Stimulated activated CD8-positive, alpha-beta memory T cell treated with anti-CD3 and anti-CD28 coated beads, Interleukin-15, amount 100 ng/mL, for 48 hours (primary cell): ENCODE results near the gene SMARCA4.
A peak's percentile ranks its signal among the peaks of the same experiment; 100 is the strongest.
"Not testable (repeated sequence)": the region's sequence is repeated elsewhere in the genome, so short reads cannot be mapped to it uniquely, and the experiment has no call there.

Experiments
- DNase-seq, 2 donors: peaks; one replicate each; pipeline ENCODE4 v3.0.0-alpha.2; 2020; ENCODE audit warnings: low read depth in 2 of 2

SMARCA4 gene

DNA sequence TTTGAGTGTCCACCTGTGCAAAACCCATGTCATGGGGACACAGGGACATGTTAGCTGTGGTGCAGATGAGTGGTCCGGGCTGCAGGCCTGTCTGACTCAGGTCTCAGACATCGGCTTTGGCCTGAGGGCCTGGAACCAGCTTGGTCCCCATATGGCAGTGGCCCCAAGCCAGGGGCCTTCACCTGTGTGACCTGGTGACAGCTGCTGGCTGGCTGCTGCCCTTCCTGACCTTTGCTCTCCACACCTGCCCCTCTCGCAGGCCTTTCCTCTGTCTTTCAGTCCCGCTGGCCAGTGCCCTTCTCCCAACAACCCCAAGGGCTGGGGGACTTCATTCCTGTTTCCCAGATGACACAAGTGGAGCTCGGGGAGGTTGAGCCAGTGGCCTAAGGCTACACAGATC lies 105.5 kb downstream of the SMARCA4 start:
- no peak for DNase-seq

- no peak for DNase-seq
These were observed 106.7 kb downstream of the SMARCA4 start for GRCh38 chr19:11067356-11068113.

GRCh38 chr19:11069561-11069960 lies 108.7 kb downstream of the SMARCA4 start:
- DNase-seq, result no peak

GRCh38 chr19:11070123-11070522 lies 109.3 kb downstream of the SMARCA4 start:
- DNase-seq, result no peak

- no peak for DNase-seq
These were observed 112.7 kb downstream of the SMARCA4 start for GRCh38 chr19:11073568-11073967.

DNA sequence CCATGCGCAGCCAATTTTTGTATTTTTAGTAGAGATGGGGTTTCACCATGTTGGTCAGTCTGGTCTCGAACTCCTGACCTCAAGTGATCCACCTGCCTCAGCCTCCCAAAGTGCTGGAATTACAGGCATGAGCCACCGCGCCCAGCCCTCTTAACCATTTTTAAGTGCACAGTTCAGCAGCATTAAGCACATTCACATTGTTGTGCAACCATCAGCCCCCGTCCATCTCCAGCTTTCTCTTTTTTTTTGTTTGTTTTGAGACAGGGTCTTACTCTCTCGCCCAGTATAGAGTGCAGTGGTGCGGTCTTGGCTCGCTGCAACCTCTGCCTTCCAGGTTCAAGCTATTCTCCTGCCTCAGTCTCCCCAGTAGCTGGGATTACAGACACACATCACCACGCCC lies 116.0 kb downstream of the SMARCA4 start:
- not testable (repeated sequence) for DNase-seq

DNA sequence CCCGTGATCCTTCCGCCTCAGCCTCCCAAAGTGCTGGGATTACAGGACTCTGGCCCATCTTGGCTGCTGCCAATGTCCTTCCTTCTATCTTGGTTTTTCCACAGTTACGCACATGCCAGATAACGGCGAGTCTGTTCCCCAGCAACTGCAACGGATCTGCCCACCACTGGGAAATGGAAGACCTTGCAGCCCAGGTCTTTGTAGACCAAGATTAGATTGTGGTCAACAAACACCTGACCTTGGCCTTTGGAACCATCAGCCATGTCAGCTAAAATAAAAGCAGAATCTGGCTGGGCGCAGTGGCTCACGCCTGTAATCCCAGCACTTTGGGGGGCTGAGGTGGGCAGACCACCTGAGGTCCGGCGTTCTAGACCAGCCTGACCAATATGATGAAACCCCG lies 118.1 kb downstream of the SMARCA4 start:
- DNase-seq, result no peak

GRCh38 chr19:11079999-11080398 lies 119.2 kb downstream of the SMARCA4 start:
- no peak for DNase-seq

DNA sequence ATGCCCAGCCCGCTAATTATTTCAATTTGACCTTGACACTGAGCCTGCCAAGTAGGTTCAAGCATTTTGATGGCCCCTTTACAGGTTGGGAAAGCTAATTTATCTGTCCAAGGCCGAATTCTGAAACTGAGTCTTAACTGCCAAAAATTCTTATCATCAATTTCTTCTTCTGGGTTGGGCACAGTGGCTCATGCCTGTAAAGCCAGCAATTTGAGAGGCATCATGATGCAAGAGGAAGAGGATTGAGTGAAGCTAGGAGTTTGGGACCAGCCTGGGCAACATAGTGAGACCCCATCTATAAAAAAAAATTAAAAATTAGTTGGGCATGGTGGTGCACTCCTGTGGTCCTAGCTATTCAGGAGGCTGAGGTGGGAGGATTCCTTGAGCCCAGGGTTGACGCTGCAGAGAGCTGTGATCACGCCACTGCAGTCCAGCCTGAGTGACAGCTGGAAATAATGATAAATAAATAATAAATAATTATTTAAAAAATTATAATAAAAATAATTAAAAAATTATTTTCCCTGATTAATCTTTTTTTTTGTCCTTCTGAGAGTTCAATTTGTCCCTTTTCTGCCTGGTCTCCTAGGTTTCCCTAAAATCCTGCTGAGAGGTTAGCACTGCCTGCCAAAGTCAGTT lies 127.2 kb downstream of the SMARCA4 start:
- no peak for DNase-seq

DNA sequence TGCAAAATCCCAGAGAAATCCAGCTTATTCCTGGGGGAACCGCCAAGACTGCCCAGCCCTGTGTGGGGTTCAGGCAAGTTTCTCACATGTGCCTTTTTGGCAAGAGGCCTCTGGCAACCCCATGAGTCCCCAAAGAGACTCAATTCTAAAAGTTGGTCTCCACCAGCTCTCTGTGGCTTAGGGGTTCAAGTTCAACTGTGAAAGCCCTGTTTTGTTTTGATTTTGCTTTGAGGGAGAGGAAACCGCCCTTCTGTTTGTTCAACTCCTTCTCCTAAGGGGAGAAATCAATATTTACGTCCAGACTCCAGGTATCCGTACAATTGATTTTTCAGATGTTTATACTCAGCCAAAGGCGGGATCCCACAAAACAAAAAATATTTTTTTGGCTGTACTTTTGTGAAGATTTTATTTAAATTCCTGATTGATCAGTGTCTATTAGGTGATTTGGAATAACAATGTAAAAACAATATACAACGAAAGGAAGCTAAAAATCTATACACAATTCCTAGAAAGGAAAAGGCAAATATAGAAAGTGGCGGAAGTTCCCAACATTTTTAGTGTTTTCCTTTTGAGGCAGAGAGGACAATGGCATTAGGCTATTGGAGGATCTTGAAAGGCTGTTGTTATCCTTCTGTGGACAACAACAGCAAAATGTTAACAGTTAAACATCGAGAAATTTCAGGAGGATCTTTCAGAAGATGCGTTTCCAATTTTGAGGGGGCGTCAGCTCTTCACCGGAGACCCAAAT lies 127.8 kb downstream of the SMARCA4 start:
- no peak for DNase-seq

GRCh38 chr19:11089254-11090013 lies 128.6 kb downstream of the SMARCA4 start, which contains the start of gene LDLR:
Gene LDLR (plus strand): TSS chr19:11089463. CDS start chr19:11089549, 86 bp downstream.
- DNase-seq, result peak; percentile 75 to 76

- DNase-seq, result not testable (repeated sequence)
These were observed 129.1 kb downstream of the SMARCA4 start for GRCh38 chr19:11090014-11090263.

DNA sequence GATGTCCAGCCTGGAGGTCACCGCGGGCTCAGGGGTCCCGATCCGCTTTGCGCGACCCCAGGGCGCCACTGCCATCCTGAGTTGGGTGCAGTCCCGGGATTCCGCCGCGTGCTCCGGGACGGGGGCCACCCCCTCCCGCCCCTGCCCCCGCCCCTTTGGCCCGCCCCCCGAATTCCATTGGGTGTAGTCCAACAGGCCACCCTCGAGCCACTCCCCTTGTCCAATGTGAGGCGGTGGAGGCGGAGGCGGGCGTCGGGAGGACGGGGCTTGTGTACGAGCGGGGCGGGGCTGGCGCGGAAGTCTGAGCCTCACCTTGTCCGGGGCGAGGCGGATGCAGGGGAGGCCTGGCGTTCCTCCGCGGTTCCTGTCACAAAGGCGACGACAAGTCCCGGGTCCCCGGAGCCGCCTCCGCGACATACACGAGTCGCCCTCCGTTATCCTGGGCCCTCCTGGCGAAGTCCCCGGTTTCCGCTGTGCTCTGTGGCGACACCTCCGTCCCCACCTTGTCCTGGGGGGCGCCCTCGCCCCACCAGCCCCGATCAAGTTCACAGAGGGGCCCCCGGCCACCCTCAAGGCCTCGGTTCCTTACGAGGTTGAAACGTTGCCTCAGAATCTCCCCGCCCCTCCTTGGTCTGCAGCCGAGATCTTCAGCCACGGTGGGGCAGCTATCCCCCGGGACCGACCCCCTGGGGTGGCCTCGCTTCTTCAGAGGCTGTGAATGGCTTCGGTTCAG lies 129.6 kb downstream of the SMARCA4 start:
- DNase-seq, result peak; percentile 98

- no peak for DNase-seq
These were observed 130.3 kb downstream of the SMARCA4 start for GRCh38 chr19:11090997-11091702.

DNA sequence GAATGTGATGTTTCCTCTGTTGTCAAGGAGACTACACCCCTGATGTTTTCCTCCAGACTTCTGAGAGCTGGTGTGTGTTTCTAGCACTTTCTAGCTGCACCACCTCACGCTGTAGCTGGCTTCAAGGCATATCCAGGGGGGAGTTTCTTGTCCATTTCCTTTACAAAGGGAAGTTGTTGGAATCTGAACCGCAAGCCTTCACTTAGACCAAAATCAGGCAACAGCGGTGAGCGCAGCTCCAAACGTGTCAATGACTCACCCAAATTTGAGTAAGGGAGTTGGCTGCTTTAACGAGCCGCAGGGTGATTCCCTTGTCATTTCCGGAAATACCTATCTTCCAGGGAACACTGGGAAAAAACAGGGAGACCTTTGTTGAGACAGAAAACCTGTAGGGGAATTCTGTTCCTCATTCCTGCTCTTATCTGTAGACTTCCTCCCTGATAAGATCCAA lies 130.9 kb downstream of the SMARCA4 start:
- no peak for DNase-seq

GRCh38 chr19:11092181-11092538 lies 131.3 kb downstream of the SMARCA4 start:
- DNase-seq, result no peak

DNA sequence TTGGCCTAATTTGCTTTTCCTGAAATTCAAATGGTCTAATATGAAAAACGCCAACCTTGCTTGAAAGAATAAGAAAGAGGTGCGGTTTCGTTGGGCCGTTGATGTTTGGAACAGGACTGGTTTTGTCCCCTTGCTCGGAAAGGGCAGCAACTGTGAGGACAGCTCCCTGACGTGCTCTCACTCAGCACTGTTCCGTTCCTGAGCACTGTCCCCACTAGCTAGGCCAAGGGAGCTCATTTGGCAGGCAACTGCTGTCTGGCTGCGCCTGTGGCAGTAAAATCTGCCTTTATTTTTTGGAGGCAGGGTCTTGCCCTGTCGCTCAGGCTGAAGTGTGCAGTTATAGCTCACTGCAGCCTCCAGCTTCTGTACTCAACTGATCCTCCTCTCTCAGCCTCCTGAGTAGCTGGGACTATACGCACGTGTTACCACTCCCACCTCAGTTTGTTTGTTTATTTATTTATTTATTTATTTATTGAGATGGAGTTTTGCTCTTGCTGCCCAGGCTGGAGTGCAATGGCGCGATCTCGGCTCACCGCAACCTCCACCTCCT lies 132.9 kb downstream of the SMARCA4 start:
- no peak for DNase-seq

- no peak for DNase-seq
These were observed 133.7 kb downstream of the SMARCA4 start for GRCh38 chr19:11094520-11094894.

- DNase-seq, result no peak
These were observed 135.5 kb downstream of the SMARCA4 start for GRCh38 chr19:11096210-11096841.

GRCh38 chr19:11097367-11097766 lies 136.5 kb downstream of the SMARCA4 start:
- DNase-seq, result not testable (repeated sequence)
